HepG2 (cell line): Measurements from ENCODE around the gene FAM111A. TPM values are rescaled to one million over a fixed set of nuclear protein-coding genes. Genes with fewer than 3 reads are reported as not detected.
A peak's percentile ranks its signal among the peaks of the same experiment; 100 is the strongest.

Source experiments
- ASH2L ChIP-seq: fragments of 300-600, 200-600 bp; sonication (generic); IDR thresholded peaks from 2 replicates; pipeline ENCODE4 v1.7.0; 2017; ENCODE audit warnings: low read depth, mild to moderate bottlenecking, moderate library complexity, mixed read lengths, low read length; ENCODE audit not compliant: insufficient read length
- MBD4 ChIP-seq: IDR thresholded peaks from 2 replicates; pipeline ENCODE4 v1.6.1; 2012; ENCODE audit warnings: low read length, inconsistent platforms, borderline replicate concordance
- RERE ChIP-seq: IDR thresholded peaks from 2 replicates; pipeline ENCODE4 v1.6.1; 2016; ENCODE audit warnings: low read depth, missing genetic modification reagents, missing compliant biosample characterization
- SMAD3 ChIP-seq: sonication (generic); formaldehyde crosslinking; IDR thresholded peaks from 2 replicates; pipeline ENCODE4 v1.4.0; 2020; ENCODE audit warnings: missing genetic modification reagents
- ZNF274 ChIP-seq: sonication (generic); formaldehyde crosslinking; IDR thresholded peaks from 2 replicates; pipeline ENCODE4 v1.5.1; 2020; ENCODE audit warnings: mild to moderate bottlenecking, missing genetic modification reagents
- ZNF564 ChIP-seq: sonication (generic); formaldehyde crosslinking; IDR thresholded peaks from 2 replicates; pipeline ENCODE4 v1.8.1; 2023; ENCODE audit warnings: mild to moderate bottlenecking, missing genetic modification reagents
- polyA plus RNA-seq, 8 experiments: library from polyadenylated mRNA; depleted of rRNA in 3 of 8; stranded (reverse) in 7 of 8; unstranded in 1 of 8; fragments of >200 nt; fragmentation: Illumina TruSeq in 4 of 8; extraction: Trizol in 4 of 8; gene quantifications; 2 replicates each; pipeline versions ENCODE4 v1.2.1 to v1.2.3, GENCODE V29; 2011 to 2016; ENCODE audit warnings: low read depth in 4 of 8, missing spikeins in 1 of 8, mixed read lengths in 1 of 8; ENCODE audit not compliant: insufficient read depth in 1 of 8
- total RNA-seq, 5 experiments: library from RNA; depleted of rRNA; stranded (reverse); fragments of >200 nt; fragmentation: Illumina TruSeq; extraction: Trizol; gene quantifications; 2 replicates each; pipeline ENCODE4 v1.2.3, GENCODE V29; 2016; ENCODE audit warnings: low read depth in 1 of 5
- TF ChIP-seq, protein P1 (sequence below): IDR thresholded peaks from 2 replicates; pipeline ENCODE4 v1.6.1; 2016

FAM111A gene
- total and polyA plus RNA-seq, 2 of the 13 experiments (the other 11 are each of a cell fraction or from before 2014, with no cell fraction given): 3.2 to 13.5 TPM

GRCh38 chr11:59173964-59174663 is 31.5 kb downstream of the FAM111A start (continued):
- TF ChIP-seq ASH2L (peak; percentile 71), MBD4 (no peak), SMAD3 (CRISPR knock-in tag) (no peak), RERE (CRISPR knock-in tag) (peak; percentile 71; the same call in 1 of the 2 replicates), ZNF564 (no peak), ZNF274 (CRISPR knock-in tag) (no peak)
- TF ChIP-seq, protein P1, sequence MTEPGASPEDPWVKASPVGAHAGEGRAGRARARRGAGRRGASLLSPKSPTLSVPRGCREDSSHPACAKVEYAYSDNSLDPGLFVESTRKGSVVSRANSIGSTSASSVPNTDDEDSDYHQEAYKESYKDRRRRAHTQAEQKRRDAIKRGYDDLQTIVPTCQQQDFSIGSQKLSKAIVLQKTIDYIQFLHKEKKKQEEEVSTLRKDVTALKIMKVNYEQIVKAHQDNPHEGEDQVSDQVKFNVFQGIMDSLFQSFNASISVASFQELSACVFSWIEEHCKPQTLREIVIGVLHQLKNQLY (CRISPR knock-in tag): no peak
